ENCODE results near the gene CACNA1A.

DNA sequence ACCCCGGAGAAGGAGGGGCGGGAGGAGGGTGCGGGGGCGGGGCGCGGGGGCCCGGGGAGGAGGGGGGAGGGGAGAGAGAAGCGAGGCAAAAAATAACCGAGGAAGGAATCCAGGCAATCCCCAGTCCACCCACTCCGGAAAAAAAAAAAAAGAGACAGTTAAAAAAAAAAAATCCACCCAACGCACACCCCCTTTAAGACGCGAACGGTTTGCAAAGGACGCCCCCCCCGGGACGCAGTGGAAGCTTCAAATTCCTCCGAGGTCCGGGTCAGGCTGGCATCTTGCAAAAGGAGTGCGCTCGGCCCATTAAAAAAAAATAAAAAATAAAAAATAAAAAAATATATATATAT, at the start of gene CACNA1A:
- TF ChIP-seq, protein P1, sequence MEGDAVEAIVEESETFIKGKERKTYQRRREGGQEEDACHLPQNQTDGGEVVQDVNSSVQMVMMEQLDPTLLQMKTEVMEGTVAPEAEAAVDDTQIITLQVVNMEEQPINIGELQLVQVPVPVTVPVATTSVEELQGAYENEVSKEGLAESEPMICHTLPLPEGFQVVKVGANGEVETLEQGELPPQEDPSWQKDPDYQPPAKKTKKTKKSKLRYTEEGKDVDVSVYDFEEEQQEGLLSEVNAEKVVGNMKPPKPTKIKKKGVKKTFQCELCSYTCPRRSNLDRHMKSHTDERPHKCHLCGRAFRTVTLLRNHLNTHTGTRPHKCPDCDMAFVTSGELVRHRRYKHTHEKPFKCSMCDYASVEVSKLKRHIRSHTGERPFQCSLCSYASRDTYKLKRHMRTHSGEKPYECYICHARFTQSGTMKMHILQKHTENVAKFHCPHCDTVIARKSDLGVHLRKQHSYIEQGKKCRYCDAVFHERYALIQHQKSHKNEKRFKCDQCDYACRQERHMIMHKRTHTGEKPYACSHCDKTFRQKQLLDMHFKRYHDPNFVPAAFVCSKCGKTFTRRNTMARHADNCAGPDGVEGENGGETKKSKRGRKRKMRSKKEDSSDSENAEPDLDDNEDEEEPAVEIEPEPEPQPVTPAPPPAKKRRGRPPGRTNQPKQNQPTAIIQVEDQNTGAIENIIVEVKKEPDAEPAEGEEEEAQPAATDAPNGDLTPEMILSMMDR (IDR thresholded peaks at IDR 0.05; ENCODE audit: low read length) = no peak
- TF ChIP-seq EZH2 (optimal IDR thresholded peaks at IDR 0.05; ENCODE audit: low read depth, low read length) = no peak
- no peak for TF ChIP-seq EZH2phosphoT487 (IDR thresholded peaks at IDR 0.05; ENCODE audit: low read length)

Measured in MM.1S (cell line).